Calu3 (cell line): ENCODE measurements around the gene FTO. TPM values are rescaled to one million over a fixed set of nuclear protein-coding genes. Genes with fewer than 3 reads are reported as not detected.

Source experiments
- BruUV-seq: library from RNA; stranded (reverse); fragments of 400-500 nt; replicated peaks from 2 replicates; lab custom pipeline; 2021; lab: Mats Ljungman, UMichigan
- CTCF ChIA-PET: fragments of 300-600 bp; sonication (Branson Sonifier 250); formaldehyde crosslinking; loops from one replicate; lab custom pipeline; 2022; ENCODE audit warnings: antibody characterized with exemption; lab: Charles Lee
- DNase-seq: peaks from one replicate; pipeline ENCODE4 v3.0.0; 2022
- H3K27ac Mint-ChIP-seq: one replicate; pipeline ENCODE4 v1.8.0; 2022; ENCODE audit warnings: mixed read lengths; ENCODE audit not compliant: unreplicated experiment
- H3K27me3 Mint-ChIP-seq: one replicate; pipeline ENCODE4 v1.8.0; 2022; ENCODE audit warnings: mixed read lengths; ENCODE audit not compliant: unreplicated experiment
- H3K36me3 Mint-ChIP-seq: one replicate; pipeline ENCODE4 v1.8.0; 2022; ENCODE audit warnings: mild to moderate bottlenecking, moderate library complexity, mixed read lengths; ENCODE audit not compliant: insufficient read depth, unreplicated experiment
- H3K4me1 Mint-ChIP-seq: one replicate; pipeline ENCODE4 v1.8.0; 2022; ENCODE audit warnings: mild to moderate bottlenecking, low read depth, mixed read lengths; ENCODE audit not compliant: unreplicated experiment
- H3K4me3 Mint-ChIP-seq: one replicate; pipeline ENCODE4 v1.8.0; 2022; ENCODE audit warnings: mild to moderate bottlenecking, low read depth, moderate library complexity, mixed read lengths; ENCODE audit not compliant: unreplicated experiment
- H3K9me3 Mint-ChIP-seq: one replicate; pipeline ENCODE4 v1.8.0; 2022; ENCODE audit warnings: low read depth, mixed read lengths; ENCODE audit not compliant: unreplicated experiment
- CTCF ChIP-seq: fragments of 200-600 bp; IDR thresholded peaks from one replicate; pipeline ENCODE4 v1.8.0; 2022; ENCODE audit warnings: antibody characterized with exemption; ENCODE audit not compliant: unreplicated experiment
- intact Hi-C: fragments of 100-400 bp; cut with micrococcal nuclease; formaldehyde crosslinking; loops from one replicate; pipeline ENCODE4 v1.10.0; 2022; ENCODE audit not compliant: unreplicated experiment
- total RNA-seq: library from RNA; stranded (reverse); gene quantifications from 2 replicates; pipeline ENCODE4 v1.2.3, GENCODE V29; 2022

Gene FTO
- total RNA-seq, 1 experiment from 2014 or later: 68.9 TPM

GRCh38 chr16:54055191-54055590, 351.2 kb downstream of the FTO start:
- CTCF ChIA-PET: no interaction called here
- Mint-ChIP-seq H3K4me1 (no peaks in the 10 kb centered on the region), H3K36me3 (peaks cover 4% of the 10 kb centered on the region), H3K4me3 (no peak overlapping the region), H3K9me3 (no peaks in the 10 kb centered on the region), H3K27ac (no peak overlapping the region), H3K27me3 (no peaks in the 10 kb centered on the region)
- TF ChIP-seq CTCF: no peak
- no TSS peak for BruUV-seq
- DNase-seq: no peak
- intact Hi-C loops: no loop called here

GRCh38 chr16:54055864-54056263, 351.9 kb downstream of the FTO start:
- intact Hi-C loops: no loop called here
- TF ChIP-seq CTCF: no peak
- Mint-ChIP-seq H3K36me3 (peaks cover 4% of the 10 kb centered on the region), H3K27me3 (no peaks in the 10 kb centered on the region), H3K4me3 (no peak overlapping the region), H3K27ac (no peak overlapping the region), H3K4me1 (no peaks in the 10 kb centered on the region), H3K9me3 (no peaks in the 10 kb centered on the region)
- BruUV-seq: no TSS peak
- no peak for DNase-seq
- CTCF ChIA-PET: no interaction called here

- no peaks in the 10 kb centered on the region for H3K4me1 Mint-ChIP-seq
- H3K9me3 Mint-ChIP-seq: no peaks in the 10 kb centered on the region
- no TSS peak for BruUV-seq
- CTCF ChIA-PET: no interaction called here
- no peak for DNase-seq
- H3K27ac Mint-ChIP-seq: no peak overlapping the region
- no peaks in the 10 kb centered on the region for H3K27me3 Mint-ChIP-seq
- TF ChIP-seq CTCF: no peak
- H3K36me3 Mint-ChIP-seq: peaks cover 4% of the 10 kb centered on the region
- intact Hi-C loops: no loop called here
- H3K4me3 Mint-ChIP-seq: no peak overlapping the region
Observed at GRCh38 chr16:54056921-54057320, 353.0 kb downstream of the FTO start.

GRCh38 chr16:54059319-54059718, 355.4 kb downstream of the FTO start:
- intact Hi-C loops: no loop called here
- no peak overlapping the region for H3K27ac Mint-ChIP-seq
- CTCF ChIA-PET: no interaction called here
- H3K27me3 Mint-ChIP-seq: no peaks in the 10 kb centered on the region
- no peak overlapping the region for H3K4me3 Mint-ChIP-seq
- no peaks in the 10 kb centered on the region for H3K4me1 Mint-ChIP-seq
- peaks cover 4% of the 10 kb centered on the region for H3K36me3 Mint-ChIP-seq
- no peak for DNase-seq
- no TSS peak for BruUV-seq
- H3K9me3 Mint-ChIP-seq: no peaks in the 10 kb centered on the region
- no peak for TF ChIP-seq CTCF
